NCI-H146 treated with DMSO at 0.1 percent for 48 hours (cell line): ENCODE measurements around the gene ELF5.

Experiments used
- DNase-seq: peaks from one replicate; lab custom pipeline; 2025; ENCODE audit not compliant: unreplicated experiment; lab: John Stamatoyannopoulos, UW

ELF5 gene

DNA sequence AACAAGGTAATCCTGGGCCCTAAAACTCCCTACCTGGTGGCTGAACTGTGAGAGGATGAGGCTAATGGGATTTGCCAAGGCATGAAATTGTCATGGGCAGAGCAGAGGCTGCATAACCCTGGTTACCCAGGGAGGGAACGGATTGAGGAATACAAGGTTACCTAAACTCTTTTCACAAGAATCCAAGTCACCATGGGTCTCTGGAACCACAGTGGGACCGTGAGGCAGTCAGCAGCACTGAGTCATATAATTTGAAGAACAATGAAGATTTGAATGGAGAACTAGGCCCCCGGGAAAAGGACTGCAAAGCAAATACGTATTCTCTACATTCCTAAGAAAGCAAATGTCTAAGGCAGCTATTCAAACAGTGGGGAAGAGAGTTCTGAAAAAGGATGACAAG is 55.1 kb downstream of the ELF5 start:
- no peak for DNase-seq

- no peak for DNase-seq
Measured at GRCh38 chr11:34457607-34458006, 56.0 kb downstream of the ELF5 start.

DNA sequence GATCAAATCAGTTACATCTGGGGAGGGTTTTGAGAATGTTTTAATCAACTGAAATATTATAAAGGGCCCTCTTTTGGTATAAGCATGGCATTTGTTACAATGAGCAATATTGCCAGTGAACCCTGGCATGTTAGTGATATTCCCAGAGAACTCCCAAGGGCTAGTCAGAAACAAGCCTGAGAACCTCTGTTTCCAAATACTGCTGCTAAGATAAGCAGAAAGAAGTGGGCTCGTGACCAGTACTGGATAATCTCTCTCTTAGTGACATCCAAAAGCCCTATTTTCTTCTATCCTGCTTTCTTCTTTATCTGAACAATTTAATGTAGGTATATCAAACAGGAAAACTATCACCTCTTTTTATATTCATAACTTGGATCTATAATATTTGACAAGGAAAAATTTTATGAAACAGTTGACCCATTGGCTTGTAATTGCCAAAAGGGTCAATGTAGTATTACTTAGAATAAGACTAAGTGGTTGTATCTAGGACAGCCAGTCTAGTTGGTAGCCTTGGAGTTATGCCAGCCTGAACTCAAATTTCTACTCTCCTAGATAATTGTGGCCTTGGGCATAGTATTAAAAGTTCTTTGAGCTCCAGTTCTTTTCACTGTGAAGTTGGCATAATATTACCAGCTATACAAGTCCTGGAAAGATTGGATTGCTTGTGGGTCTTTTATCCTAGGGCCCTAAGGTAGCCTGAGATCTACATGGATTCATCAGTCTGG is 59.1 kb downstream of the ELF5 start:
- no peak for DNase-seq

DNA sequence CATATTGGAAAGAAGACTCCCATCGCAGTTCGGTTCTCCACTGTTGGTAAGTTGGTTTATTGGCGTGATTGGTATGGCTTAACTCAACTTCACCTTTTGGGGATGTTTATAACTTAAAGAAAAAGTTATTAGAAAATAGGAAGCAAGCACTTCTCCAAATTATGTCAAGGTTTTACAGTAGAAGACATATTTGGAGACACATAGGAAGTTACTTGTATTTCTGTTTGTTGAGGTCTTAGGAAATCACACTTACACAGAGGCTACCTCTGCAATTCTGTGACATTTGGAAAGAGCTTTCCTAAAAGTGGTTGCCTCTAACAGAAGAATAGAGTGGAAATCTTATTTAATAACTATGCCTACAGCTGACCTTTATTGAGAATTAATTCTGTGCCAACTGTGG is 62.5 kb downstream of the ELF5 start:
- no peak for DNase-seq

GRCh38 chr11:34449013-34449412 is 64.6 kb downstream of the ELF5 start:
- DNase-seq: no peak

- DNase-seq: no peak
Measured at GRCh38 chr11:34448223-34448994, 65.2 kb downstream of the ELF5 start.

- no peak for DNase-seq
Measured at GRCh38 chr11:34447044-34447443, 66.5 kb downstream of the ELF5 start.

DNA sequence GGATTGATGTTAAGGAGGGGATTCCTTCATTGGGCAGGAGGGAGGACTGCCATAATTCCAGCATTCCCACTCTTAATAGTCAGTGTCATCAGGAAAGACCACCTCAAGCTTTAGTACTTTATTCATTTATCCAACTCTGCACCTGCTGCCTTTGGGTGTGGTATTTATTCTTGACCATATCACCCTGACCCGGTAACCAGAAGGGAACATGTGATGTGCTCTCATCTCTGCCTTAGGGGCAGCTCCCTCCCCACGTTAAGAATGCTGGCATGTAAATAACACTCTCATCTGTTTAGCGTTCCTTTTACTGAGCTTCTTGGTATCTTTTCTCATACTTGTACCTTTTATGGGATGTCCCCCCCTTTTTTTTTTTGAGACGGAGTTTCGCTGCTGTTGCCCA is 67.2 kb downstream of the ELF5 start:
- DNase-seq: no peak

DNA sequence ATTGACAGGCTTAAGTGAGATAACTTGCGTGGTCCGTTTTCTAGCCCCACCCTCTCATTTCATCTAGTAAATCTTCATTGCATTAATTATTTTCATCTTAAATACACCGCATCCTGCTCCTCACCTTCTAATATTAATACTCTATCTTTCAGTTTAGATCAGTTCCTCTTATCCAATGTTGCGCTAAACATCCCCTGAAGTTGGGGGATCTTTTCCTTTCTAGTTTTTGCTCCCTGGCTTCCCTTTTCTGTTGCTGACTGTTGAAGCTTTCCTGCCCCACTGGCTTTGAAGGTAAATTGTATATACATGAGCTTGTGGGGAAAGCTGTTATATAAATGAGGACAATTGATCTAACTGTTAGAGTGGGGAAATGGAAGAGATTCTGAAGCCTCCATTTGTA is 67.6 kb downstream of the ELF5 start:
- no peak for DNase-seq

DNA sequence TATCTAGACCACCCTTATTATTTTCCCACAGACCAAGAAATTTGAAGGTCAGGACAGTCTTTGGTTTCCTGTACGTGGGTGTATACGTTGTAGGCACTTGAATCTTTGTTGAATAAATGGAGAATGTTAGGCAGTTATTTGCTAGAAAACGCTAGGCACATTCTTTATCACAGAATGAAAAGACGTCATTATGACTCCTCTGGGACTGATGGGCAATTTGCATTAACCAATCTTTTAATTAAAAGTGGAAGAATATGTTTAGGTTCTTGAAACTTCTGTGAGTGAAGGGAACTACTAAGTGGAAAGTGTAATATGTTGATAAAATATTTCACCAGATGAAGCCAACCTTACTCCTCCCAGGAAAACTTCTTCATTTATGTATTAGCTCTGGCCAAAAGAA is 69.2 kb downstream of the ELF5 start:
- DNase-seq: no peak

- no peak for DNase-seq
Measured at GRCh38 chr11:34443136-34443535, 70.5 kb downstream of the ELF5 start.

DNA sequence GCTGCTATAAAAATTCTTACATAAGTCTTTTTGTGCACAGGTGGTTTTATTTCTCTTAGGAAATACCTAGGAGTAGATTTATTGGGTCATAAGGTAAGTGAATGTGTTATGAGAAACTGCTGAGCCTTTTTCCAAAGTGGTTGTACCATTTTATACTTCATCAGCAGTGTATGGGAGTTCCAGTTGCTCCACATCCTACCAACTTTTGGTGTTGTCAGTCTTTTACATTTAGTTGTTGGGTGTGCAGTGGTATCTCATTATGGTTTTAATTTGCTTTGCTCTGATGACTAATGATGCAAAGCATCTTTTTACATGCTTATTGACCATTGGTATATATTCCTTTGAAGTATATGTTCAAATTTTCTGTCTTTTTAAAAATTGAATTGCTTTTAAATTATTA is 71.8 kb downstream of the ELF5 start:
- DNase-seq: no peak

DNA sequence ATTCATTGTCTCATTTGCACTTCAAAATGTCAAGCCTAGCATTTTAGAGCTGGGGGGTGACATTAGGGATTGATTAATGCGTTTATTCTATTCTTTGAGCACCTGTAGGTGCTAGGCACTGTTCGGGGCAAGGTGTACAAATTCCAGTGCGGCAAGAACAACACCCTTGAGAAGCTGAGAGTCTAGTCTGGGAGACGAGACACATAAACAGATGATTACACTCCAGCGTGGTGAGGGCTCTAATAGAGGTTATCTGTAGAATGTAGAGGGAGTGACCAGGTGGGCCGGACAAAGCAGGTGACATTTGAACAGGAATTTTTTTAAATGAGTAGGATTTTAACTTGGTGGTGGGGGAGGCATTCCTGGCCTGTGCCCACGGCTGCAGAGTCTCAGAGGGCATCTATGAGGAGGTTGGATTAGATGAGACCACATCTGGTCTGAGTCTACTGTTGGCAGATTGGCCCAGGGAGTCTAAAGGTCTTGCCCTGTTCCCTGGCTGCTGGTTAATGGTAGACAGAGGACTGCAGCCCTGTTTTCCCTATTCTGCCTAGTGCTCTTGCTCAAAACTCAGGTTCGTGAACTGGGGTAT is 73.9 kb downstream of the ELF5 start:
- DNase-seq: no peak

- DNase-seq: peak; percentile 84
Measured at GRCh38 chr11:34438529-34439507, 74.8 kb downstream of the ELF5 start, which contains the start of gene CAT. Gene CAT, plus strand, starts transcription at chr11:34438934. Its CDS starts 80 bp downstream, at chr11:34439014.

- no peak for DNase-seq
Measured at GRCh38 chr11:34437224-34438125, 76.1 kb downstream of the ELF5 start.

GRCh38 chr11:34433899-34434298 is 79.7 kb downstream of the ELF5 start:
- DNase-seq: no peak

DNA sequence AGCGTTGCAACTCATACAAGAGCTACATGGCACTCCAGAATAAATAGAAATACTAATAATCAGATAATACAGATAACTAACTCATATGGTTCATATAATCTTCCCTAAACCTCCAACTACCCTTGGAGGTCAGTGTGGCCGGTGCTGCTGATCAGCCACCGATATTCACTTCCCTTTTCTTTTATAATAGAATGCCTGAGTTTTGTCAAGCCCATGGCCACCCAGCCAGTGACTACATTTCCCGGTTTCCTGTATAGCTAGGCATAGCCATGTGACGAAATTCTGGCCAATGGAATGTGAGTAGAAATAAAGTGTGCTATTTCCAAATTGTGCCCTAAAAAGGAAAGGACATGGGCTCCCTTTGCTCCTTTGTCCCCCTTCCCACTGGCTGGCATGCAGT is 80.8 kb downstream of the ELF5 start:
- DNase-seq: no peak

- DNase-seq: no peak
Measured at GRCh38 chr11:34431979-34432378, 81.6 kb downstream of the ELF5 start.
